MV-4-11 (cell line): ENCODE results near the gene SDCCAG8.

Source experiments
- DNase-seq: peaks from one replicate; lab custom pipeline; 2025; lab: John Stamatoyannopoulos, UW

Gene SDCCAG8

DNA sequence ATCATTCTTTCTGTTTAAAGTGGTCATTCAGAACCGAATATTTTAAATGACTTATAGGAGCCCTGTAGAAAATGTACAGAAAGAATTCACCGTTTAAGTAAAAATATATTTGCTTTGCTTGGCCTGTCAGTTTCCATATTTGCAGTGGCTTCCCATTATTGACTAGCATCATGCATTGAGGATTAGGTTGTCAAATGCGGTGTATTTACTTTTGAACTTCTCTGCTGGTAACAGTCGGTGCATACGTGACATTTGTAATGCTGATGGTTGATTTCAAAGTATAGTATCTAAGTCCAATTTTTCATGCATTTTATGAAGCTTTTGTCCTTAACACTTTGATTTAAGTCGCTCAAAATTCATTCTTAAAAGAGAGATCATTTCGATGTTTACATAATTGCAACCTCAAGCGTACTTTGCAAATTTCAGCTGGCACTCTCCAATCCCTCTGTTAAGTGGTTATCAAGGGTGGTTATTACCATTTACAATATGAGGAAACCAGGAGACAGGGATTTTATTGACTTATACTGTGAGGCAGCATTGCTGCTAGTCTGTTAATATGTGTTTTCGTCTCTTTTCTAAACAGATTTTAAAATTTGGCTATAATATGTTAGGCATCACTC, 201.6 kb downstream of the SDCCAG8 start:
- no peak for DNase-seq

DNA sequence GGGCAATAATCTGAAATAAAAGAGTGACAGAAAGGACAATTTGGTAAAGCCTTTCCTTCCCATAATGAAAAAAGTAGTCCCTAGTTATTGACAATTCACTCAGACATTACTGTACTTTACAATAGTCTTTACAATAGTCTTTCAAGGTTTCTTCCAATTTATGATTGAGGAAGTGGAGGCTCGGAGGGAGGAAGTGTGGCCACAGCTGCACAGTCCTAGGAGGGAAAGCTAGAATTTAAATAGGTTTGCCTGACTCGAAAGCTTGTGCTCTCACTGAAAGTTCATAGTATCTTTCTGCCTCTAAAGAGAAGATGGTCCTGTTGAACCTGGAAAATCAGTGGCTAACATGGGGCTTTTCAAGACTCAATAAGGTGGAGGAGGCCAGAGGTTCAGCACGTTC, 203.2 kb downstream of the SDCCAG8 start:
- DNase-seq: peak; percentile 84

DNA sequence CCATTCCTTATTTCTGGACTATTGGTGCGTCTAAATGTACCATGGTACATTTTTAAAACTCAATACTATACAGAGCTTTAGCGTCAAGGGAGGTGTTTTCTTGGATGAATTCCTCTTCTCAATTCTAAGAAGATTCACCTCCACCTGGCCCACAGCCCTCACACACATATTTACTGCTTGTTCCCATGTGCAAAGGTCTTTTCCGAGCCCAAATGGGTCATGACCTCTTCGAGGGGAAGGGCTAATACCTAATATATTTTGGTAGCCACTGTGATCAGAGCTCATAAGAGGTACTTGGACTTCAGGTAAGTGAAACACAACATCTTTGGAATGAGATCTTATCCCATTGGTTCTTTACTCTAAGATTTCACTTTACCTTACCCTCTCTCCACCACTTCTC, 205.9 kb downstream of the SDCCAG8 start:
- no peak for DNase-seq

DNA sequence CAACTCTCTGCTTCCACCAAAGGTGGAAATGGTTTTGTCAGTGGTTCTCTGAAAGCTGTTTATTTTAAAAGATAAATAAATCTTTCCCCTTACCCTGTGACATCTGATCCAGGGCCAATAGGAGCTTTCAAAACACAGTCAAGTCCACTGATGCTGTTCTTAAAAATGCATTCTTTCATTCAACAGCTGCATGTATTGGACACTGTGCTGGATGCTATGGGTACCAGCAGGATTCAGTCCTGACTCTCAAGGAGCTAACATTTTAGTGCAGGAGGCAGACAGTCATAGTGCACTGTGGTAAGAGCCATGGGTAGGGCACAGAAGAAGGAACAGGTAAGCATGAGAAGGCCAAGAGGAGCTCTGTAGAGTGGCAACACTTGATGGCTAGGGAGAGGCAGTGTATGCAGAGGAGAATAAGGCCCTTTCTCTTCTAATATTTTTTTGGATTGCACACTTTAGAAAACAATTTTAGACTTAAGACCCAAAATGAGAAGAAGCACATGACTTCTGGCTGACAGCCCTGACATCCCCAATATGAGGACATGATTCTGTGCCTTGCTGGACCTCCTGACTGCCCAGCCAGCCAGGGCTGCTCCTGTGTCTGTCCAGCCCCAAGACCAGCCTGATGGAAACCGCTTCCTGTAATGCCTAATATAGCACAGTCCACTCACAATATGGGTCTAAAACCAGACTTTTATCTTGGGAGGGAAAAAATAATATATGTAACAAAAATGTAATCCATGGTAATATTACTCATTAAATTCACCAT, 207.3 kb downstream of the SDCCAG8 start:
- DNase-seq: no peak

- DNase-seq: no peak
Measured at GRCh38 chr1:243465081-243465480, 209.2 kb downstream of the SDCCAG8 start.

- no peak for DNase-seq
Measured at GRCh38 chr1:243465738-243466137, 209.9 kb downstream of the SDCCAG8 start.

DNA sequence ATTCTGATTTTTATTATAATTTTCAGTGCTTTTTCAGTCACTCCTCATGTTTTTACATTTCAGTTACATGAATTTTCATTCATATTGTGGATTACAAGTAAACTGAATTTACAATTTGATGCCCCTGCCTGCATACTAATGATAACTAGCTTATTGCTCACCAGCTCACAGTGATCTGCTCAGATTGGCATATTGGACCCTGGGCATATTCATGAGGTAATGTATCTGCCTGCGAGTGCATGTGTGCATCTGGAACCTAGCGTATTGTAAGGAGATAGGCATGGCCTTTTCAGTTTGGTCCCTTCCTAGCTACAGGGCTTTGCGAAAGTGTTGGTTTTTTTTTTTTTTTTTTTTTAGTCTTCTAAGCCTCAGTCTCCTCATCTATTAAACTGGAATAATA, 213.7 kb downstream of the SDCCAG8 start:
- no peak for DNase-seq

GRCh38 chr1:243470502-243470901, 214.7 kb downstream of the SDCCAG8 start:
- no peak for DNase-seq

GRCh38 chr1:243471026-243471685, 215.3 kb downstream of the SDCCAG8 start:
- peak; percentile 86 for DNase-seq

GRCh38 chr1:243471754-243472745, 216.2 kb downstream of the SDCCAG8 start:
- DNase-seq: peak; percentile 92

GRCh38 chr1:243473227-243474135, 217.6 kb downstream of the SDCCAG8 start:
- peak; percentile 59 for DNase-seq

DNA sequence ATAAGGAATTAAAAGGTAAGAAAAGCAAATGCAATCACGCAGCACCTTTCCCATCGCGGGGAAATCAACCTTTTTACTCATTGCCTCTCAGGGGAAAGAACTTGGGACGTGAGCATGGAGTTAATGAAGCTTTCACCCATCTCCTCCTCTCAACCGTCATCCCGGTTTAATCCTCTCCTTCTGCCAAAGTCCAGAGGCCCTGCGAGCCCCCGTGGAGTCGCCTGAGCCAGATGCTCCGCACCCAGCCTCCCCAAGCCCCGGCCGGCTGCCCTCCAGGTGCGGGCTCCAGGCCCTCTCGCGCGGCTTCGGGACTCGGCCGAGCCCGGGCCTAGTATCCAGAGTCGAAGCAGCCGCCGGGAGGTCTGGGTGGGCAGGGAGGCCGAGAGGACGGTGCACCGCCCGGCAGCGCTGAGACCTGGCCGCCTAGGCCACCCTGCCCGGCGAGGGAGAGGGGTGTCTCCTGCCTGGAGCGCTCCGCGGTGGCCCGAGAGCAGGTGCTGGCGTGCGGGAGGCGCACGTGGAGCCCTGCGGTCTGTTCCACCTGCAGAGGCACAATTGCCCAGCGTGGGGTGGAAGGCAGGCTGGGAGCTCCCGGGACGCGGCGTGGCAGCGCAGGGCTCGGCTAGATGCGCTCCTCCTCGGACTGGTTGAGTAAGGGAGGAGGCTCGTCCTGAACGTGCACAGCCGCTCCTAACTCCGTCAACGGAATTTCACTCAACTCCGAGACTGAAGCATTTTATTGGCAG, 218.5 kb downstream of the SDCCAG8 start:
- no peak for DNase-seq

DNA sequence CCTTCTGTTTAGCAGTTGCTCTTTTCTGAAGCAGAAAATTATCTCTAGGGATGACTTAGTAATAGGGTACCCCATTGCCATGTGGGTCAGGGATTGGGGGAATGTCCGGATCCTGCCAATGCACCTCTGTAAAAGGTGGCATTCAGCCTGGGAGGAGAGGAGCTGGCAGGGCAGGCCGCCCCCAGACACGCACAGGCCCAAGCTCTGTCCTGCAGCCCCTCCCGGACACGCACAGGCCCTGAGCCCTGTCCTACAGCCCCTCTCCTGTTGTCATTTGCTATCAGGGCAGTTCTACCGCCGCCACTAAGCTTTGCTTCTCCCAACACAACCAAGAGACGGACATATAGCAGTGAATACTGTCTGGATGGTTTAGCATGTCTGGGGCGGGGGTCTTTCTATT, 219.1 kb downstream of the SDCCAG8 start:
- no peak for DNase-seq

GRCh38 chr1:243475966-243476365, 220.1 kb downstream of the SDCCAG8 start:
- peak; percentile 37 for DNase-seq

DNA sequence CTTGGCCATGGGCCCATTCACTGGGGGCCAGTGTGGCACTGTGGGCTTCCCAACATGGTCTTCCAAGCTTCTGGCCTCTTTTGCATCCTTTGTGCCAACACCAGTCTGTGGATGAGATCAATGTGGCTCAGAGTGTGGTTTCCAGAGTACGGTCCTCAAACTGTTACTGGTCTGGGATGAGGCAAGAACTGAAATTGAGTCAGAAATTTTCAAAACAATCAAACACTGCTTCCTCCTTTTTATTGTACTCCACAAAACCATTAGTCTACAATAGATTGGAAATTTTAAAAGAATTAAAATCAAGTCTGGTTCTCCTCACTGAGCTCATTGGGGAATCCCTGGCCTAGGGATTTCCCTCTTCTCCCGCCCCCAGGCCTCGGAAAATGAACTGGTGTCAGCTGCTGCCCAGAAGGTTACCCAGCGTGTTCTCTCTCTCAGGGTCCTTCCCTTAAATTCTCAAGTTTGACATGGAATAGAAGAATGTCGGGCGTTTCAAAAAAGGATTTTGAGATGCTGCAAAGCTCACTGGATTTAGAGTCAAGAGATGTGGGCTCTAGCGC, 222.0 kb downstream of the SDCCAG8 start:
- peak; percentile 91 for DNase-seq

- DNase-seq: no peak
Measured at GRCh38 chr1:243481101-243481500, 225.3 kb downstream of the SDCCAG8 start.

GRCh38 chr1:243482141-243483022, 226.5 kb downstream of the SDCCAG8 start:
- DNase-seq: no peak

GRCh38 chr1:243483071-243483771, 227.4 kb downstream of the SDCCAG8 start:
- DNase-seq: no peak
